NCI-H748 treated with DMSO at 0.1 percent for 48 hours (cell line): ENCODE data around the gene ZNF451.

ENCODE experiments used
- DNase-seq: peaks from one replicate; lab custom pipeline; 2025; lab: John Stamatoyannopoulos, UW

The ZNF451 gene

GRCh38 chr6:57147955-57148858 is 58.2 kb downstream of the ZNF451 start:
- DNase-seq: no peak

- no peak for DNase-seq
These were observed 68.7 kb downstream of the ZNF451 start for GRCh38 chr6:57158658-57159057.

GRCh38 chr6:57159127-57159526 is 69.1 kb downstream of the ZNF451 start:
- no peak for DNase-seq

- no peak for DNase-seq
These were observed 72.0 kb downstream of the ZNF451 start for GRCh38 chr6:57162028-57162427.

- no peak for DNase-seq
These were observed 72.5 kb downstream of the ZNF451 start for GRCh38 chr6:57162516-57162915.

- no peak for DNase-seq
These were observed 74.0 kb downstream of the ZNF451 start for GRCh38 chr6:57163956-57164355.

GRCh38 chr6:57165080-57165479 is 75.1 kb downstream of the ZNF451 start:
- DNase-seq: no peak

- DNase-seq: peak; percentile 65
These were observed 82.4 kb downstream of the ZNF451 start, which contains the start of gene BAG2 for GRCh38 chr6:57172136-57173055. Gene BAG2, plus strand, starts transcription at chr6:57172326. Its CDS starts 372 bp downstream, at chr6:57172698.

GRCh38 chr6:57173056-57173885 is 83.3 kb downstream of the ZNF451 start:
- peak; percentile 48 for DNase-seq

- no peak for DNase-seq
These were observed 84.0 kb downstream of the ZNF451 start for GRCh38 chr6:57173886-57174510.

- no peak for DNase-seq
These were observed 84.5 kb downstream of the ZNF451 start for GRCh38 chr6:57174511-57174907.

- DNase-seq: no peak
These were observed 87.7 kb downstream of the ZNF451 start for GRCh38 chr6:57177545-57178265.

- DNase-seq: no peak
These were observed 90.6 kb downstream of the ZNF451 start for GRCh38 chr6:57180596-57180995.

GRCh38 chr6:57182017-57182432 is 92.0 kb downstream of the ZNF451 start:
- DNase-seq: no peak

- DNase-seq: no peak
These were observed 93.3 kb downstream of the ZNF451 start for GRCh38 chr6:57183336-57183735.

GRCh38 chr6:57190140-57190539 is 100.2 kb downstream of the ZNF451 start:
- no peak for DNase-seq

GRCh38 chr6:57193177-57193576 is 103.2 kb downstream of the ZNF451 start:
- DNase-seq: no peak

GRCh38 chr6:57195457-57195856 is 105.5 kb downstream of the ZNF451 start:
- no peak for DNase-seq

GRCh38 chr6:57198926-57199636 is 109.1 kb downstream of the ZNF451 start:
- no peak for DNase-seq

GRCh38 chr6:57201718-57202117 is 111.7 kb downstream of the ZNF451 start:
- DNase-seq: no peak
